ENCODE measurements around the gene ABCB6. TPM values are rescaled to one million over a fixed set of nuclear protein-coding genes. Genes with fewer than 3 reads are reported as not detected.
A peak's percentile ranks its signal among the peaks of the same experiment; 100 is the strongest.
"Not testable (repeated sequence)": the region's sequence is repeated elsewhere in the genome, so short reads cannot be mapped to it uniquely, and the experiment has no call there.

The ABCB6 gene
- total RNA-seq (2014; rRNA removed; shearing (Covaris generic); ENCODE audit: low replicate concordance), result 80.0 and 81.7 TPM in 2 replicates

- DNase-seq (ENCODE audit: low read depth), result peak; percentile 91
- in situ Hi-C loops (cut with HindIII; ENCODE audit: low pct_unique_long_range_greater_than_20kb, low sequenced_read_pairs), result no loop called here
These were observed at the start of gene ABCB6 for GRCh38 chr2:219218732-219219701. ABCB6 (minus strand) TSS chr2:219218958; CDS start chr2:219218673, 285 bp downstream.

- no peak for DNase-seq (ENCODE audit: low read depth)
- in situ Hi-C loops (cut with HindIII; ENCODE audit: low pct_unique_long_range_greater_than_20kb, low sequenced_read_pairs), result no loop called here
These were observed 49.5 kb upstream of the ABCB6 start for GRCh38 chr2:219268294-219268693.

DNA sequence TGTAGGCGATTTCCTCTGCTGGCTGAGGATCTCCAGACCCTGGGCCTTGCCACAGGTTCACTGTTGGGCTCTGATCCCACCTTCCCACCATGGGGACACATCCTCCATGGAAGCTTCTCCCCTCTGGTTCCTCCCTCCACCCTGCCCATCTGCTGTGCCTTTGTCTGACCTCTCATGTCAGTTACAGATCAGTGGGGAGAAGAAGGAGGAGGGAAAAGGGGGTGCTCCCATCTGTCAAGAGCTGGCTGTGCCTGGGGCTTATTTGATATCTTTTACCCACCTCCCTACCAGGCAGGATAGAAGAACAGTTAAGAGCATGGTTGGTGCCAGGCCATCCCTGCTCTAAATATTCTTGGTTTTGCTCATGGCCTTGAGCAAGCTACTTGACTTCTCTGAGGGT is 48.1 kb upstream of the ABCB6 start:
- no peak for DNase-seq (ENCODE audit: low read depth)
- in situ Hi-C loops (cut with HindIII; ENCODE audit: low pct_unique_long_range_greater_than_20kb, low sequenced_read_pairs), result no loop called here

- DNase-seq (ENCODE audit: low read depth), result no peak
- in situ Hi-C loops (cut with HindIII; ENCODE audit: low pct_unique_long_range_greater_than_20kb, low sequenced_read_pairs), result no loop called here
These were observed 47.5 kb upstream of the ABCB6 start for GRCh38 chr2:219266232-219266631.

DNA sequence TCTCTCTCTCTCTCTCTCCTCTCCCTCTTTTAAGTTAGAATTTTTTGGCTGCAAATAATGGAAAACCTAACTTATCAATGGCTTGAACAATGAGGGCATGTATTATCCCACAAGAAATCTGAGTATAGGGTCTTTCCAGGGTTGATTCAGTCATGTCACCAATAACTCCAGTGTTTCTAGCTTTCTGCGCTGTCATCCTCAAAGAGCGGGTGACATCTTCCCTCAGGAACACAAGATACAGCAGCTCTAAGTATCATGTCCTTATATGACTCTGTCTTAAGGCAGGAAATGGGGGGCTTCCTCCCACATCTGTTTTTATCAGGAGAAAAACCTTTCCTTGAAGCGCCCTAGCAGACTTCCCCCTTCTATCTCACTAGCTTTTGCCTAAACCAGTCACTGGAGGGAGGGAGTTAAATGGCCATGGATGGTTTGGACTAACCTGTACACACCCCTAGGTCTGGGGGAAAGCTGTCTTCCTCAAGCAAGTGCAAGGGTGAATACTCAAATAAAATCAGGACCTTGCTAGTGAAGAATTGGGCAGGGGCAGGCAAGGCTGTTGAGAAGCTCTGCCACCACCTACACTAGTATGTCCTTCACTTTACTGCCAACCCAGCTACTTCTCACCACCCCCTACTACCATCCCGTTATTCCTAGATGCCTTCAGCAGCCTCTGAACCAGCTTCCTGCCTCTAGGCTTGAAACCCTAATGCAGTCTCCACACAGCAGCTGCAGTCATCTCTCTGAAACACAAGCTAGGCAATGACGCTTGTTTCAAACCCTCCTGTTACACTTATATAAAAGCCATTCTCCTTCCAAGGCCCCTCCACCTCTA is 42.5 kb upstream of the ABCB6 start:
- no peak for DNase-seq (ENCODE audit: low read depth)
- in situ Hi-C loops (cut with HindIII; ENCODE audit: low pct_unique_long_range_greater_than_20kb, low sequenced_read_pairs), result no loop called here

- DNase-seq (ENCODE audit: low read depth); in situ Hi-C loops (cut with HindIII; ENCODE audit: low pct_unique_long_range_greater_than_20kb, low sequenced_read_pairs): not testable (repeated sequence)
These were observed 40.2 kb upstream of the ABCB6 start for GRCh38 chr2:219258942-219259341.

GRCh38 chr2:219254590-219255201 is 35.9 kb upstream of the ABCB6 start:
- DNase-seq (ENCODE audit: low read depth), result no peak
- in situ Hi-C loops (cut with HindIII; ENCODE audit: low pct_unique_long_range_greater_than_20kb, low sequenced_read_pairs), result no loop called here

- peak; percentile 81 for DNase-seq (ENCODE audit: low read depth)
These were observed 35.2 kb upstream of the ABCB6 start, which contains the start of gene TUBA4A for GRCh38 chr2:219253753-219254589. TUBA4A (minus strand) TSS chr2:219253918; CDS start chr2:219253858, 60 bp downstream.

DNA sequence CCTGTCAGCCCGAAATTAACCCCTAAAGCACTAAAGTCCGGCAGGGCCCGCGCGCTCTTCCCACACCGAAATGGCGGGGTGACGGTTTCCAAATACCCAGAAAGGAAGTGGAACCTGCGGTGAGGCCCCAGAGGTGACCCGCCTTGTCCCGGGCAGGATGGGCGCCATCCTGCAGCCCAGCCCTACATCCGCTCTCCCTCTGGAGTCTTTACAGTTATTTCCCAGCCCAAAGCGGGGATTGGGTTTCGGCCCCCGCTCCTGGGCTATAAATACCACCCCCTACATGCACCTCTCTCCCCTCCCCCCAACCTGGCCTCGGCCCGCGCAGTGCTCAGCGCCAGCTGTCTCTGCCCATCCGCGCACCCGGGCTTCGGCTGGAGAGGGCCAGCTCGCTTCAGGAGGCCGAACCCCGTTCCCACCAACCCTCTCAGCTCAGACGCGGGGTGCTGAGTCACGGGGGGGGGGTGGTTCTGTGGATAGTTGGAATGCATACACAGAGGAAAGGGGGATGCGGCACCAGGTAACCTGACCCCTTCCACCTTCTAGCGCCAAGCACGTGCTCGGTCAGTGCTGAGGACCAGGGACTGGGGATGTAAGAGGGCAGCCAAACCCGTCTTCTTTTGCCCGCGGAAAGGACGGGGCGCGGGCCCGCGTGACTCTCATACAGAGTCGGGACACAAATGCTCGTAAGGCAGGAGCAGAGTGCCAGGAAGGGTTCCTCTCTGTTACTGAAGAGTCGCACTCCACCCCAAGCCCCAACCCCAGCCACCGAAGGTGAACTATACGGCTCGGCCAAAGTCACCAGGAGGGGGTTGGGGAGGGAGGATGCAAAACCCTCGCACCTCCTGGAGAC is 34.4 kb upstream of the ABCB6 start, which contains the start of gene TUBA4B:
TUBA4B (plus strand) TSS at position 344 of the 853 bp plus-strand sequence; CDS start at position 509, 165 bp downstream.
- in situ Hi-C loops (cut with HindIII; ENCODE audit: low pct_unique_long_range_greater_than_20kb, low sequenced_read_pairs), result no loop called here
- peak; percentile 23 for DNase-seq (ENCODE audit: low read depth)

More at GRCh38 chr2:219253753-219254589, 35.2 kb upstream of the ABCB6 start, which contains the start of gene TUBA4A:
- in situ Hi-C loops (cut with HindIII; ENCODE audit: low pct_unique_long_range_greater_than_20kb, low sequenced_read_pairs), result no loop called here

DNA sequence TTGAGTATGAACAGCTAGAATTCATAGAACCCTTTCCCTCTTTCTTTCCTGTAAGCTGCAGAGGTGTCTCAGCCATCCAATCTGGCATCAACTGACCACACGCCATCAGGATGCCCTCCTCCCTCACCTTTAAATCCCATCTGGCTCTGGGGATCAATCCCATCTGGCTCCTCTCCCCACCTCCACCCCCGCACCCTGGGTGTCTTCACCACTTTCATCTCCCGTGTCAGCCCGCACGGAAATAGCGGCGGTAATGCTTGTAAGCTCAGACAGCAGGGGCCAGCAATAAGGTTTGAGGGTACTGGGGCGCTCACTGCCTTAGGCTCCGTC is 33.8 kb upstream of the ABCB6 start:
- in situ Hi-C loops (cut with HindIII; ENCODE audit: low pct_unique_long_range_greater_than_20kb, low sequenced_read_pairs), result no loop called here
- DNase-seq (ENCODE audit: low read depth), result no peak

GRCh38 chr2:219252084-219252483 is 33.3 kb upstream of the ABCB6 start:
- DNase-seq (ENCODE audit: low read depth), result no peak

DNA sequence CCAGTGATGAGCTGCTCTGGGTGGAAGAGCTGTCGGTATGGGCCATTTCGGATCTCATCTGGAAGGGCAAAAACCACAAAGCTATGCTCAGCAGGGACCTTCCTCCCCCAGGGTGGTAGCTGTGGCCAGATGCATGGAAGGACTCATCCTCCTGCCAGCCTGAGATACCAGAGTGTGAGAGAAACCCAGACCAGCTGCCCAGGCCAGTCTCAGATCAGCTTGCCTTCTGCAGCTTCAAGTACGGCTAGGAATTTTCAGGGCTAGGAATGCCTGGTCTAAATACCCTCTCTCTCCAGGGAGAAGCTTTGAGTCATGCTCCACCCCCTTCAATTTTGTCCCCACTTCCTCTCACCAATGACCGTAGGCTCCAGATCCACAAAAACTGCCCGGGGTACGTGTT is 32.9 kb upstream of the ABCB6 start:
- no peak for DNase-seq (ENCODE audit: low read depth)
- in situ Hi-C loops (cut with HindIII; ENCODE audit: low pct_unique_long_range_greater_than_20kb, low sequenced_read_pairs), result no loop called here

More at GRCh38 chr2:219252084-219252483, 33.3 kb upstream of the ABCB6 start:
- in situ Hi-C loops (cut with HindIII; ENCODE audit: low pct_unique_long_range_greater_than_20kb, low sequenced_read_pairs), result no loop called here

GRCh38 chr2:219250049-219250781 is 31.5 kb upstream of the ABCB6 start:
- in situ Hi-C loops (cut with HindIII; ENCODE audit: low pct_unique_long_range_greater_than_20kb, low sequenced_read_pairs), result no loop called here
- no peak for DNase-seq (ENCODE audit: low read depth)

GRCh38 chr2:219249203-219249980 is 30.6 kb upstream of the ABCB6 start:
- DNase-seq (ENCODE audit: low read depth), result peak; percentile 86
- in situ Hi-C loops (cut with HindIII; ENCODE audit: low pct_unique_long_range_greater_than_20kb, low sequenced_read_pairs), result no loop called here

GRCh38 chr2:219248845-219249202 is 30.1 kb upstream of the ABCB6 start:
- in situ Hi-C loops (cut with HindIII; ENCODE audit: low pct_unique_long_range_greater_than_20kb, low sequenced_read_pairs), result no loop called here
- DNase-seq (ENCODE audit: low read depth), result no peak

Measured in Caki2 (cell line).